CD4-positive, alpha-beta T cell (primary cell): Measurements from ENCODE around the gene PEX3. TPM values are rescaled to one million over a fixed set of nuclear protein-coding genes. Genes with fewer than 3 reads are reported as not detected.
"Not testable (repeated sequence)": the region's sequence is repeated elsewhere in the genome, so short reads cannot be mapped to it uniquely, and the experiment has no call there.

Experiments used
- ATAC-seq: fragments of 200-7000 bp; cut with Tn5 transposase; one replicate; pipeline ENCODE4 v1.10.0; 2022; ENCODE audit warnings: mild to moderate bottlenecking; ENCODE audit not compliant: poor library complexity
- CTCF ChIA-PET: fragments of 350-600 bp; sonication (Branson Sonifier 250); formaldehyde crosslinking; loops from one replicate; lab custom pipeline; 2021; ENCODE audit warnings: antibody characterized with exemption, inconsistent platforms; lab: Charles Lee
- POLR2A ChIA-PET: fragments of 350-600 bp; sonication (Branson Sonifier 250); formaldehyde crosslinking; loops from one replicate; lab custom pipeline; 2021; ENCODE audit warnings: antibody characterized with exemption, inconsistent platforms; lab: Charles Lee
- DNase-seq, 14 experiments: peaks; one replicate each; pipeline ENCODE4 v3.0.0-alpha.2; 2013 to 2020; ENCODE audit warnings: mixed read lengths in 2 of 14
- H3K27ac ChIP-seq, 2 donors: one replicate each; pipeline versions ENCODE4 v1.5.1 to v1.7.0; 2013; ENCODE audit warnings: low read length in 2 of 2, low read depth in 1 of 2, mild to moderate bottlenecking in 1 of 2
- H3K27me3 ChIP-seq, 2 experiments: 1 replicate in 1 of 2; 2 replicates in 1 of 2; pipeline versions ENCODE4 v1.6.1 to v1.7.0; 2013; ENCODE audit warnings: low read length in 2 of 2, control low read depth in 1 of 2, mild to moderate bottlenecking in 1 of 2, moderate library complexity in 1 of 2; ENCODE audit not compliant: insufficient read depth in 2 of 2, control insufficient read depth in 1 of 2
- H3K36me3 ChIP-seq: one replicate; pipeline ENCODE4 v1.6.1; 2013; ENCODE audit warnings: low read length, control low read depth; ENCODE audit not compliant: insufficient read depth
- H3K4me1 ChIP-seq: one replicate; pipeline ENCODE4 v1.6.1; 2013; ENCODE audit warnings: low read length, control low read depth; ENCODE audit not compliant: insufficient read depth
- H3K4me3 ChIP-seq: one replicate; pipeline ENCODE4 v1.5.1; 2013; ENCODE audit warnings: mild to moderate bottlenecking, low read length, moderate library complexity
- H3K9me3 ChIP-seq, 2 experiments: 1 replicate in 1 of 2; 2 replicates in 1 of 2; pipeline versions ENCODE4 v1.6.1 to v1.7.0; 2013; ENCODE audit warnings: low read length in 2 of 2, mild to moderate bottlenecking in 2 of 2, control low read depth in 1 of 2, moderate library complexity in 1 of 2; ENCODE audit not compliant: control insufficient read depth in 1 of 2, insufficient read depth in 1 of 2
- H3K27ac Mint-ChIP-seq: one replicate; pipeline ENCODE4 v1.8.0; 2020; ENCODE audit warnings: mixed read lengths
- H3K27me3 Mint-ChIP-seq: one replicate; pipeline ENCODE4 v1.8.0; 2021; ENCODE audit warnings: mixed read lengths
- H3K36me3 Mint-ChIP-seq: one replicate; pipeline ENCODE4 v1.8.0; 2021; ENCODE audit warnings: low read depth, mixed read lengths
- H3K4me1 Mint-ChIP-seq: one replicate; pipeline ENCODE4 v1.8.0; 2021; ENCODE audit warnings: low read depth, mixed read lengths
- H3K4me3 Mint-ChIP-seq: one replicate; pipeline ENCODE4 v1.8.0; 2020; ENCODE audit warnings: mild to moderate bottlenecking, mixed read lengths
- H3K9me3 Mint-ChIP-seq: one replicate; pipeline ENCODE4 v1.8.0; 2020; ENCODE audit warnings: mixed read lengths
- intact Hi-C, 2 experiments: fragments of 100-400 bp; cut with DNase I in 1 of 2; cut with micrococcal nuclease in 1 of 2; formaldehyde crosslinking; loops; one replicate each; pipeline versions ENCODE4 v1.15.1 to v1.9.0; 2023 to 2025; cut with DNase I, micrococcal nuclease
- total RNA-seq, 174 experiments: library from RNA in 2 of 174; stranded (reverse) in 2 of 174; gene quantifications; one replicate each; pipeline ENCODE4 v1.2.3 and lab custom pipeline; 2021 to 2026
- TF ChIP-seq, protein P1 (sequence below): fragments of 200-600 bp; IDR thresholded peaks from one replicate; pipeline ENCODE4 v1.8.0; 2022; ENCODE audit warnings: antibody characterized with exemption, mild to moderate bottlenecking

Gene PEX3
- total RNA-seq, 2 experiments from 2014 or later = 7.3 to 9.7 TPM

- ChIA-PET POLR2A (interaction anchor here (0.6 to 0.9 kb wide), 2 partner anchors 9 to 69 kb away, joined by 3 read pairs; partner anchors contain the start of genes ADAT2, FUCA2 and PEX3), CTCF (interaction anchor here (0.5 to 0.9 kb wide), 4 partner anchors 15 to 1057 kb away, joined by 3 to 4 read pairs (median 3); no protein-coding TSS in a partner anchor)
- TF ChIP-seq, protein P1, sequence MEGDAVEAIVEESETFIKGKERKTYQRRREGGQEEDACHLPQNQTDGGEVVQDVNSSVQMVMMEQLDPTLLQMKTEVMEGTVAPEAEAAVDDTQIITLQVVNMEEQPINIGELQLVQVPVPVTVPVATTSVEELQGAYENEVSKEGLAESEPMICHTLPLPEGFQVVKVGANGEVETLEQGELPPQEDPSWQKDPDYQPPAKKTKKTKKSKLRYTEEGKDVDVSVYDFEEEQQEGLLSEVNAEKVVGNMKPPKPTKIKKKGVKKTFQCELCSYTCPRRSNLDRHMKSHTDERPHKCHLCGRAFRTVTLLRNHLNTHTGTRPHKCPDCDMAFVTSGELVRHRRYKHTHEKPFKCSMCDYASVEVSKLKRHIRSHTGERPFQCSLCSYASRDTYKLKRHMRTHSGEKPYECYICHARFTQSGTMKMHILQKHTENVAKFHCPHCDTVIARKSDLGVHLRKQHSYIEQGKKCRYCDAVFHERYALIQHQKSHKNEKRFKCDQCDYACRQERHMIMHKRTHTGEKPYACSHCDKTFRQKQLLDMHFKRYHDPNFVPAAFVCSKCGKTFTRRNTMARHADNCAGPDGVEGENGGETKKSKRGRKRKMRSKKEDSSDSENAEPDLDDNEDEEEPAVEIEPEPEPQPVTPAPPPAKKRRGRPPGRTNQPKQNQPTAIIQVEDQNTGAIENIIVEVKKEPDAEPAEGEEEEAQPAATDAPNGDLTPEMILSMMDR = no peak
- Histone ChIP-seq H3K4me3 (no peak overlapping the region), H3K4me1 (no peaks in the 10 kb centered on the region), H3K27ac (no peak overlapping the region), H3K36me3 (peaks cover 5% of the 10 kb centered on the region), H3K9me3 (no peaks in the 10 kb centered on the region), H3K27me3 (no peaks in the 10 kb centered on the region)
- Mint-ChIP-seq H3K27ac (no peak overlapping the region), H3K27me3 (no peaks in the 10 kb centered on the region), H3K4me1 (peaks cover 4% of the 10 kb centered on the region), H3K4me3 (no peak overlapping the region), H3K9me3 (no peaks in the 10 kb centered on the region), H3K36me3 (peaks cover 45% of the 10 kb centered on the region)
- no peak for ATAC-seq
- DNase-seq = peak in 2 of 14 experiments; percentile 5 to 38
- intact Hi-C loops = loop anchor here in 1 of 2 experiments (10.0 kb wide), 1 partner anchor 387 kb away; no protein-coding TSS in a partner anchor
These were observed 8.7 kb upstream of the PEX3 start for GRCh38 chr6:143441680-143442545.

- no peaks in the 10 kb centered on the region for H3K27me3 Mint-ChIP-seq
- no peak overlapping the region for H3K4me3 Mint-ChIP-seq
- H3K36me3 Mint-ChIP-seq = peaks cover 41% of the 10 kb centered on the region
- CTCF ChIA-PET = interaction anchor here (0.9 kb wide), 1 partner anchor 16 kb away, joined by 3 read pairs; no protein-coding TSS in a partner anchor
- peaks cover 8% of the 10 kb centered on the region for H3K4me1 Mint-ChIP-seq
- no peak overlapping the region for H3K27ac Mint-ChIP-seq
- H3K9me3 Mint-ChIP-seq = no peaks in the 10 kb centered on the region
- POLR2A ChIA-PET = no interaction called here
- H3K27me3 ChIP-seq = no peaks in the 10 kb centered on the region
- H3K36me3 ChIP-seq = peaks cover 5% of the 10 kb centered on the region
- no peak overlapping the region for H3K4me3 ChIP-seq
- DNase-seq (no peak), ATAC-seq (no peak)
- H3K4me1 ChIP-seq = no peaks in the 10 kb centered on the region
- intact Hi-C loops = loop anchor here in 1 of 2 experiments (10.0 kb wide), 1 partner anchor 388 kb away; no protein-coding TSS in a partner anchor
- no peaks in the 10 kb centered on the region for H3K9me3 ChIP-seq
- TF ChIP-seq, protein P1 = no peak
- no peak overlapping the region for H3K27ac ChIP-seq
These were observed 7.5 kb upstream of the PEX3 start for GRCh38 chr6:143443096-143443495.

DNA sequence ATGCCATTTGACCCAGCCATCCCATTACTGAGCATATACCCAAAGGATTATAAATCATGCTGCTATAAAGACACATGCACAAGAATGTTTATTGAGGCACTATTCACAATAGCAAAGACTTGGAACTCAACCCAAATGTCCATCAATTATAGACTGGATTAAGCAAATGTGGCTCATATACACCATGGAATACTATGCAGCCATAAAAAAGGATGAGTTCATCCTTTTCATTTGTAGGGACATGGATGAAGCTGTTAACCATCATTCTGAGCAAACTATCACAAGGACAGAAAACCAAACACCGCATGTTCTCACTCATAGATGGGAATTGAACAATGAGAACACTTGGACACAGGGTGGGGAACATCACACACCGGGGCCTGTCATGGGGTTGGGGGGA is 2.7 kb upstream of the PEX3 start:
- POLR2A ChIA-PET, ATAC-seq, CTCF ChIA-PET: not testable (repeated sequence)

More for the DNA sequence above, 2.7 kb upstream of the PEX3 start:
- H3K9me3 Mint-ChIP-seq, H3K27me3 ChIP-seq, H3K27ac ChIP-seq, DNase-seq, H3K4me3 ChIP-seq, H3K9me3 ChIP-seq, H3K27ac Mint-ChIP-seq, H3K36me3 ChIP-seq, H3K27me3 Mint-ChIP-seq: not testable (repeated sequence)
- Mint-ChIP-seq H3K4me1 (peaks cover 39% of the 10 kb centered on the region), H3K36me3 (peaks cover 25% of the 10 kb centered on the region), H3K4me3 (peak overlapping the region; percentile 34)
- intact Hi-C loops = loop anchor here in 1 of 2 experiments (10.0 kb wide), 1 partner anchor 393 kb away; no protein-coding TSS in a partner anchor
- peaks cover 15% of the 10 kb centered on the region for H3K4me1 ChIP-seq
